ENCODE measurements around the gene DLGAP1. TPM values are rescaled to one million over a fixed set of nuclear protein-coding genes. Genes with fewer than 3 reads are reported as not detected.

DLGAP1 gene
- total RNA-seq, 1 donor from 2014 or later, result 5.4 TPM

DNA sequence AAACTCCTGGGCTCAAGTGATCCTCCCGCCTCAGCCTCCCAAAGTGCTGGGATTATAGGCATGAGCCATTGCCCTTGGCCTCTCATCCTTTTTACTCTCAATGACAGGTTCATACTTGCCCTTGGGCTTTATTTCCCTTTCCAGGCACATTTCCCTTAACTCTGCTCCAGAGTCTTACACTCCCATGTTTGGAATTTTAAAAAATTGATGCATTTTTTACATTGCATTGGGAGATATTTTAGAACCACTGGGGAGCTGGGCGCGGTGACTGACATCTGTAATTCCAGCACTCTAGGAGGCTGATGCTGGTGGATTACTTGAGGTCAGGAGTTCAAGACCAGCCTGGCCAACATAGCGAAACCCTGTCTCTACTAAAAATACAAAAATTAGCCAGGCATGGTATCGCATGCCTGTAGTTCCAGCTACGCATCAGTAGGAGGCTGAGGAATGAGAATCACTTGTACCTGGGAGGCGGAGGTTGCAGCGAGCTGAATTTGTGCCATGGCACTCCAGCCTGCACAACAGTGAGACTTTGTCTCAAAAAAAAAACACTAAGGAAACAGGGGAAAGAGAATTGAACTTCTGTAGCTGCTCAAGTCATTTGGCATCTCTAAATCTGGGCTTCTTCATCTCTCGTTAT is 986.9 kb downstream of the DLGAP1 start:
- H3K36me3 ChIP-seq, result no peaks in the 10 kb centered on the region
- intact Hi-C loops (cut with DNase I), result no loop called here
- no peak for ATAC-seq

DNA sequence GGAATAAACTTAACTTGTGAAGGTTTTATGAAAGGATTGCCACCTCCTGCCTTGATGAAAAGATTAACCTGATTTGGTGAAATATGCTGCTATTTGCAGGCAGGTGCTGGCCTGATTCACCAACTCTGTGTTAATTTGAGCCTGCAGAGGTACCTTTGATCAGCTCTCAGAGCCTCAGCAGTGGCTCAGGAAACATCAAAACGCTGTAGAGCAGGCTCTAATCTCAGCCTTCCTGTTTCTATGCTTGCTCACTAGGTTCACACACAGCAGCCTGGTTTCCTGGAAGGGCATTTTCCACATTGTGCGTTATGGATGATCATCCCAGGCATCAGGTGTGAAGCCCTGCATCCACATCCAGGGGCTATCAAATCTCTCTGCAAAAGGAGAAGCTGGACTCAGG is 988.2 kb downstream of the DLGAP1 start:
- no peaks in the 10 kb centered on the region for H3K27me3 ChIP-seq
- H3K36me3 ChIP-seq, result peaks cover 4% of the 10 kb centered on the region
- H3K4me3 ChIP-seq, result no peak overlapping the region
- TF ChIP-seq, protein P1, sequence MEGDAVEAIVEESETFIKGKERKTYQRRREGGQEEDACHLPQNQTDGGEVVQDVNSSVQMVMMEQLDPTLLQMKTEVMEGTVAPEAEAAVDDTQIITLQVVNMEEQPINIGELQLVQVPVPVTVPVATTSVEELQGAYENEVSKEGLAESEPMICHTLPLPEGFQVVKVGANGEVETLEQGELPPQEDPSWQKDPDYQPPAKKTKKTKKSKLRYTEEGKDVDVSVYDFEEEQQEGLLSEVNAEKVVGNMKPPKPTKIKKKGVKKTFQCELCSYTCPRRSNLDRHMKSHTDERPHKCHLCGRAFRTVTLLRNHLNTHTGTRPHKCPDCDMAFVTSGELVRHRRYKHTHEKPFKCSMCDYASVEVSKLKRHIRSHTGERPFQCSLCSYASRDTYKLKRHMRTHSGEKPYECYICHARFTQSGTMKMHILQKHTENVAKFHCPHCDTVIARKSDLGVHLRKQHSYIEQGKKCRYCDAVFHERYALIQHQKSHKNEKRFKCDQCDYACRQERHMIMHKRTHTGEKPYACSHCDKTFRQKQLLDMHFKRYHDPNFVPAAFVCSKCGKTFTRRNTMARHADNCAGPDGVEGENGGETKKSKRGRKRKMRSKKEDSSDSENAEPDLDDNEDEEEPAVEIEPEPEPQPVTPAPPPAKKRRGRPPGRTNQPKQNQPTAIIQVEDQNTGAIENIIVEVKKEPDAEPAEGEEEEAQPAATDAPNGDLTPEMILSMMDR (IDR thresholded peaks at IDR 0.05), result no peak
- no peaks in the 10 kb centered on the region for H3K9me3 ChIP-seq
- ATAC-seq, result peak; percentile 41
- no peaks in the 10 kb centered on the region for H3K4me1 ChIP-seq
- no peak for DNase-seq
- intact Hi-C loops (cut with DNase I), result no loop called here
- H3K27ac ChIP-seq, result peak overlapping the region; percentile 14

More for the DNA sequence above, 986.9 kb downstream of the DLGAP1 start:
- no peaks in the 10 kb centered on the region for H3K4me1 ChIP-seq
- H3K4me3 ChIP-seq, result no peak overlapping the region
- H3K9me3 ChIP-seq, result no peaks in the 10 kb centered on the region
- DNase-seq, result no peak
- TF ChIP-seq, protein P1 (IDR thresholded peaks at IDR 0.05), result no peak
- H3K27ac ChIP-seq, result no peak overlapping the region
- H3K27me3 ChIP-seq, result no peaks in the 10 kb centered on the region

DNA sequence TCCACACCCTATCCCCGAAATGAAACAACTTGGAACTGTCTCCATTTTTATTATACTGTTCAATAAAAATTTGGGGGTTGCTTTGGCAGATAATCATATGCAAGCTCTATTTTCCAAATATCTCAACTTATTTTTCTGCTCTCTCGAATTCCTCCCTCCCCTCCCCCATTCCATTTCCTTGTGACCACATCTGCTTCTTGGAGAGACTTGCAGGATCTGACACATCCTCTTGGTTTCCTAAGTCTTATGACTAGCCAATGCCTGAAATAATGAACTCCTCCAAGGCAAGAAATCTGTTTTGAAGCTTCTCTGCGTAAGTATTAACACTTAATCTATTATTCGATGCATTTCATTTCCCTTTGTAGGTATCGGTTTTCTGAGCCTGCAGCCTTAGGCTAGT is 989.1 kb downstream of the DLGAP1 start:
- Histone ChIP-seq H3K4me1 (no peaks in the 10 kb centered on the region), H3K9me3 (no peaks in the 10 kb centered on the region), H3K36me3 (peaks cover 4% of the 10 kb centered on the region), H3K4me3 (no peak overlapping the region), H3K27ac (peak overlapping the region; percentile 14), H3K27me3 (no peaks in the 10 kb centered on the region)
- ATAC-seq, result peak; percentile 71
- no peak for DNase-seq
- intact Hi-C loops (cut with DNase I), result no loop called here
- TF ChIP-seq, protein P1 (IDR thresholded peaks at IDR 0.05), result no peak

DNA sequence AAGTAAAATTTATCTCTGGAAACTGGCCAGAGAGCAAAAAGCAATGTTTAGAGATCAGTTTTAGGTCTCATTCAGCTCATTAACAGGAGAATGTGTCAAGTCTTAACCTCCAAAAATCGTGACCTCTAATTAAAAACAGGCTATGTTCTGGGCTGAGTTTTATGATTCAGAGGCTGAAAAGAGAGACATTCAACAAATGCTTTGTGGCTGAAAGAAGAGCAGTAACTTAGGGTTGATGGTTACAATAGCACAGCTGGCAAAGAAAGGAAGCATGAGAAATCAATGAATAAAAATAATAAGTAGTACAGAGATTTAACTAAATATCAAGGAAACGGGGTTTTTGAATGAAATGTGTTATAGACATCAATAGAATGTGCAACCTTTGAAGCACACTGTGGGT is 992.1 kb downstream of the DLGAP1 start:
- intact Hi-C loops (cut with DNase I), result no loop called here
- TF ChIP-seq, protein P1 (IDR thresholded peaks at IDR 0.05), result no peak
- peaks cover 16% of the 10 kb centered on the region for H3K4me1 ChIP-seq
- DNase-seq, result no peak
- H3K27me3 ChIP-seq, result no peaks in the 10 kb centered on the region
- no peak for ATAC-seq
- no peaks in the 10 kb centered on the region for H3K9me3 ChIP-seq
- no peak overlapping the region for H3K4me3 ChIP-seq
- H3K27ac ChIP-seq, result no peak overlapping the region
- peaks cover 26% of the 10 kb centered on the region for H3K36me3 ChIP-seq

DNA sequence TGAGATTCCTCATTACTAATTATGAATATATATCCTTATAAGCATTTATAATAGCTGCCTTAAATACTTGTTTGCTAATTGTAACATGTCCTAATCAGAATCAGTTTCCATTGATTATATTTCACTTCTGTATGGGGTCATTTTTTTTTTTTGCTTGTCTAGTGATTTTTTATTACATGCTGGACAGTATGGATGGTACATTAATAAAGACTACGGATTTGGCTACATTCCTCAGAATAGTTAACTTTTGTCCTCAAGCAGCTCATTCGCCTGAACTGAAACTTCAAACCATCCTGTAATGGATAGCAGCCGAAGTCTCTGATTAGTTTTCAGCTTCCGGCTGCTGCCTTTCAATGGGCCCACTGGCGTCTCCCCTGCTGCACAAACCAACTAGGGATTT is 993.4 kb downstream of the DLGAP1 start:
- intact Hi-C loops (cut with DNase I), result no loop called here
- TF ChIP-seq, protein P1 (IDR thresholded peaks at IDR 0.05), result no peak

More for the DNA sequence above, 993.4 kb downstream of the DLGAP1 start:
- Histone ChIP-seq H3K4me3 (no peak overlapping the region), H3K4me1 (peaks cover 22% of the 10 kb centered on the region), H3K27me3 (no peaks in the 10 kb centered on the region), H3K36me3 (peaks cover 39% of the 10 kb centered on the region), H3K27ac (no peak overlapping the region), H3K9me3 (no peaks in the 10 kb centered on the region)
- no peak for ATAC-seq
- DNase-seq, result no peak
